Measurements from ENCODE around the gene RHPN2. TPM values are rescaled to one million over a fixed set of nuclear protein-coding genes. Genes with fewer than 3 reads are reported as not detected.
"Not testable (repeated sequence)": the region's sequence is repeated elsewhere in the genome, so short reads cannot be mapped to it uniquely, and the experiment has no call there.

Gene RHPN2
- total and polyA plus RNA-seq, 5 donors, result 1.6 to 3.1 (median 1.8) TPM

DNA sequence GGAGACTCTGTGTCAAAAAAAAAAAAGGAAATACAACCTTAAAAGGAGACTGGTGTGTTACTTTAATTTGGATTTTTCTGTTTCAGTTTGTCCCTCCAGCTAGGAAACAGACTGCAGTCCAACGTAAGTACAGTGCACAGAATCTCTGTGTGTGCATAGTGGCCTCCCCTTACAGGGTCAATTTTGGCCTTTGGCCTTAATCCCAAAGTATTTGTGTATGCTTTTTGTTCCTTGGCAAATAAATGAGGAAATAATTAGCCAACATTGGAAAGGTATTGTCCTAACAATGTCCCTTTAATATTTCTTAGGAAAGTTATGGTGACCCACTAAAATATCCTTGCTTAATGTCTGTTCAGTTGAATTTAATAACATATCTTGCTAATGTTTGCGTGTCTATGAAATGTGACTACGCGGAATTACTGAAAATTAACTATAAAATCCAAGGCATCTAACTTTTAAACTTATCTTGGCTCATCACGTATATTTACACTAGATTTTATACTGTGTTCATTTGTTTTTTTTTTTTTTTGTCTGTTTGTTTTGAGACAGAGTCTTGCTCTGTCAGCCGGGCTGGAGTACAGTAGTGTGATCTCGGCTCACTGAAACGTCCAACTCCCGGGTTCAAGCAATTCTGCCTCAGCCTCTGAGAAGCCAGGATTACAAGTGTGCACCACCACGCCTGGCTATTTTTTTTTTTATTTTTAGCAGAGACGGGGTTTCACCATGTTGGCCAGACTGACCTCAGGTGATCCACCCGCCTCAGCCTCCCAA, 39.0 kb downstream of the RHPN2 start:
- ATAC-seq; DNase-seq; H3K9me3 ChIP-seq (ENCODE audit: control insufficient read depth, low read length); intact Hi-C loops (cut with DNase I); H3K27ac ChIP-seq (ENCODE audit: low read length); H3K27me3 ChIP-seq (ENCODE audit: control insufficient read depth, insufficient read depth); H3K4me1 ChIP-seq (ENCODE audit: control insufficient read depth, insufficient read depth, low read length); H3K4me3 ChIP-seq (ENCODE audit: low read length): not testable (repeated sequence)
- WGBS, result 93% methylated on average over 12 of the region's 12 CpGs

DNA sequence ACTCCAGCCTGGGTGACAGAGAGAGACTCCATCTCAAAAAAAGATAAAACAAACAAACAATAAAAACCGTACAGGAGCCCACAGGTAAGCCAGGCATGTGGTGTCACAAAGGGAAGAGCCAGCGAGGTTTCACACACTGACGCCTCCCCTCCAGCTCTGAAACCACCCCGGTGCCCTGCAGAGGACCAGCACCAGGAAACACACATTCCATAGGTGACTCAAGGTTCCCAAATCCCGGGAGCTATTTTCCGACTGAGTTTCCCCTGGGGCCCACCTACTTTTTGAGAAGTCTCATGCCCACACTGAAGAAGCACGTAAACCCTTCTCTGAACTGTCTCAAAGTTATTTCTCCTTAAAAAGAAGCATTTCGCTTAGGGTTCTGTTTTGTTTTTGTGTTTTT, 40.3 kb downstream of the RHPN2 start:
- DNase-seq, result no peak
- intact Hi-C loops (cut with DNase I), result no loop called here
- Histone ChIP-seq H3K4me3 (ENCODE audit: low read length) (no peak overlapping the region), H3K27me3 (ENCODE audit: control insufficient read depth, insufficient read depth) (no peaks in the 10 kb centered on the region), H3K27ac (ENCODE audit: low read length) (no peak overlapping the region), H3K4me1 (ENCODE audit: control insufficient read depth, insufficient read depth, low read length) (no peaks in the 10 kb centered on the region), H3K9me3 (ENCODE audit: control insufficient read depth, low read length) (no peaks in the 10 kb centered on the region)
- ATAC-seq, result no peak
- 87% methylated on average over 8 of the region's 8 CpGs for WGBS

DNA sequence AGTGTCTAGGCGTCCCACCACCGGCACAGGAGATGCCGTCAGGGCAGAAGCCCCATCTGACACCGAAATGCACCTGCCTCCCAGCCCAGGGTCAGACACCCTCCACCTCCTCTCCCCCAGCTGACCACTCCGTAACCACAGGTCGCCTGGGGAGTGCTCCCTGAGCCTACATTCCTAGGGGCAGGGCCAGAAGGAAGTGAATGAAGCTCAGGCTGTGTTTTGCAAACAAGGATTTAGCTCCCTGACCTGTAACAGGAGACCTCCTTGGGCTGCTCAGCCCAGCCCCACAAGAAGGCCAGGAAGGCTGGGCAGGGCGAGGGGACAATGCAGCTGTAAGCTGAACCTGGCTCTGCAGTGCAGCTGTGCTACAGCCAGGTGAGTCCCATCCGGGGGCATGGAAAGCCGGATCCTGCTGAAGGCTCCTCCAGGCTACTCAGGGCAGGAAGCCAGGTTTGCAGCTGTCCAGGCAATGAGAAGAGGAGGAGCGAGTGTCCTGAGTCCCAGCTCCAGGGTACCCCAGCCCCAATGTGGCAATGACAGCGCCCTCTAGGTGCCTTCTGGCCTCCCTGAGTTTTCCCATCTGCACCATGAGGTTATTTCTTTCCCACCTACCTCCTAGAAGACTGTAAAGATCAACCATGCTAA, 42.1 kb downstream of the RHPN2 start:
- ATAC-seq (no peak), DNase-seq (no peak)
- intact Hi-C loops (cut with DNase I), result no loop called here
- WGBS, result 66% methylated on average over 11 of the region's 11 CpGs
- no peak overlapping the region for H3K27ac ChIP-seq (ENCODE audit: low read length)
- no peak overlapping the region for H3K4me3 ChIP-seq (ENCODE audit: low read length)
- no peaks in the 10 kb centered on the region for H3K4me1 ChIP-seq (ENCODE audit: control insufficient read depth, insufficient read depth, low read length)
- no peaks in the 10 kb centered on the region for H3K27me3 ChIP-seq (ENCODE audit: control insufficient read depth, insufficient read depth)
- H3K9me3 ChIP-seq (ENCODE audit: control insufficient read depth, low read length), result no peaks in the 10 kb centered on the region

DNA sequence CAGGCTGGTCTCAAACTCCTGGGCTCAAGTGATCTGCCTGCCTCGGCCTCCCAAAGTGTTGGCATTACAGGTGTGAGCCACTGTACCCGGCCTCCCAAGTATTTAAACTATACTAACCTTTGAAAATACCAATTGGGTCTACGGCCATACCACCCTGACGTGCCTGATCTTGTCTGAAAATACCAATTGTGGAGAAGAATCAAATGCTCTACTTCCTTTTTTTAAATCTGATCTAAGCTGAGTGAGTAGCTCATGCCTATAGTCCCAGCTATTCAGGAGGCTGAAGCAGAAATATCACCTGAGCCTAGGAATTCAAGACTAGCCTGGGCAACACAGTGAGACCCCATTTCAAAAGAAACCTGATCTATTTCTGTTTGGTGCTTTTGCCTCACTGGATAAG, 53.8 kb downstream of the RHPN2 start:
- ATAC-seq; DNase-seq; H3K9me3 ChIP-seq (ENCODE audit: control insufficient read depth, low read length); H3K4me1 ChIP-seq (ENCODE audit: control insufficient read depth, insufficient read depth, low read length); H3K27ac ChIP-seq (ENCODE audit: low read length); H3K27me3 ChIP-seq (ENCODE audit: control insufficient read depth, insufficient read depth); intact Hi-C loops (cut with DNase I); H3K4me3 ChIP-seq (ENCODE audit: low read length): not testable (repeated sequence)
- 91% methylated on average over 4 of the region's 4 CpGs for WGBS

DNA sequence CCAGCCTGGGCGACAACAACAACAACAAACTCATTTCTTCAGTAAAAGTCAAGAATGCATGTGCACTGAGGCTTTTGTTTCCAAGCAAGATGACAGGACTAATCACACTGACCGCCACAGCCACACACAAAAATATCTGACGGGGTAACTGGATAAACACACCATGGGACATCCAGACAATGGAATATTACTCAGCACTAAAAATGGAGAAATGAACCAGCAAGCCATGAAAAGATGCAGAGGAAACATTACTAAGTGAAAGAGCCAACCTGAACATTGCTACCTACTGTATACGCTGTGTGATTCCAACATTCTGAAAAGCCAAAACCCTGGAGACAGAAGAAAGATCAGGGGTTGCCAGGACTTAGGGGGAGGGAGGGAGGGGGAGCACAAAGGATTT, 56.0 kb downstream of the RHPN2 start:
- H3K9me3 ChIP-seq (ENCODE audit: control insufficient read depth, low read length), result no peaks in the 10 kb centered on the region
- H3K4me1 ChIP-seq (ENCODE audit: control insufficient read depth, insufficient read depth, low read length), result no peaks in the 10 kb centered on the region
- intact Hi-C loops (cut with DNase I), result no loop called here
- H3K27ac ChIP-seq (ENCODE audit: low read length), result no peak overlapping the region
- DNase-seq (no peak), ATAC-seq (no peak)
- WGBS, result 93% methylated on average over 4 of the region's 4 CpGs
- H3K4me3 ChIP-seq (ENCODE audit: low read length), result no peak overlapping the region
- no peaks in the 10 kb centered on the region for H3K27me3 ChIP-seq (ENCODE audit: control insufficient read depth, insufficient read depth)

DNA sequence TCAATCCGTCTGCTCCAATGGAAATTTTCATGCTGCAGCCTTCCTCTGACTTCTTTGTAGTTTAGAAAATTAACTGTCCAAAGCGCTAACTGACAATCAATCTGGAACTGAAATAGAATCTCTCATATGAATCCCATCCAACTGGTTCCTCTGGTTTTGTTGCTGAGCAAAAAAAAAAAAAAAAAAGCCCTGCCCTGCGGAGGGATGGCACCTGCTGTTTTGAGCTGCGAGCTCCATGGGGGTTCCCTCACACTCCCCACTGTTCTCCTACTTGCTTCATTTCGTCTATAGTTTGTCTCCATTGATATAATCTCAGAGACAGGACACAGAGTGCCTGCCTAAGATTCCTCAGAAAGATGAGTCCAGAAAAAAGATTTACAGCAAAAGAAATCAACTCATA, 59.2 kb downstream of the RHPN2 start:
- ATAC-seq (no peak), DNase-seq (no peak)
- H3K9me3 ChIP-seq (ENCODE audit: control insufficient read depth, low read length), result no peaks in the 10 kb centered on the region
- 80% methylated on average over 5 of the region's 5 CpGs for WGBS
- intact Hi-C loops (cut with DNase I), result no loop called here
- H3K4me1 ChIP-seq (ENCODE audit: control insufficient read depth, insufficient read depth, low read length), result no peaks in the 10 kb centered on the region
- H3K27ac ChIP-seq (ENCODE audit: low read length), result no peak overlapping the region
- H3K27me3 ChIP-seq (ENCODE audit: control insufficient read depth, insufficient read depth), result no peaks in the 10 kb centered on the region
- no peak overlapping the region for H3K4me3 ChIP-seq (ENCODE audit: low read length)

DNA sequence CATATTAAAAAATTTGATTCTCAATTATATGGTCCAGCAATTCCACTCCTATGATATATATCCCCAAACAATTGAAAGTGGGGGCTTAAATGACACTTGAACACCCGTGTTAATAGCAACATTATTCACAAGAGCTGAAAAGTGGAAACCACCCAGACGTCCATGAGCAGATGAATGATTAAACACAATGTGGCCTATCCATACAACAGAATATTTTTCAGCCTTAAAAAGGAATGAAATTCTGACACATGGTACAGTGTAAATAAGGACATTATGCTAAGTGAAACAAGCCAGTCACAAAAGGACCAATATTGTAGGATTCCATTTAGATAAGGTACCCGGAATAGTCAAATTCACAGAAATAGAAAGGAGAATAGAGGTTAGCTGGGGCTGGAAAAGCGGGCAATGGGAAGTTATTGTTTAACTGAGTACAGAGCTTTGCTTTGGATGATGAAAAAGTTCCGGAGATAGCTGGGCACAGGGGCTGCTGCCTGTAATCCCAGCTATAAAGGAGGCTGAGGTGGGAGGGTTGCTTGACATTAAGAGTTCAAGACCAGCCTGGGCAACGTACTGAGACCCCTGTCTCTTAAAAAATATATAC, 61.2 kb downstream of the RHPN2 start:
- H3K9me3 ChIP-seq (ENCODE audit: control insufficient read depth, low read length); intact Hi-C loops (cut with DNase I); H3K27ac ChIP-seq (ENCODE audit: low read length); DNase-seq; H3K4me1 ChIP-seq (ENCODE audit: control insufficient read depth, insufficient read depth, low read length); ATAC-seq; H3K4me3 ChIP-seq (ENCODE audit: low read length); H3K27me3 ChIP-seq (ENCODE audit: control insufficient read depth, insufficient read depth): not testable (repeated sequence)
- 70% methylated on average over 6 of the region's 6 CpGs for WGBS

DNA sequence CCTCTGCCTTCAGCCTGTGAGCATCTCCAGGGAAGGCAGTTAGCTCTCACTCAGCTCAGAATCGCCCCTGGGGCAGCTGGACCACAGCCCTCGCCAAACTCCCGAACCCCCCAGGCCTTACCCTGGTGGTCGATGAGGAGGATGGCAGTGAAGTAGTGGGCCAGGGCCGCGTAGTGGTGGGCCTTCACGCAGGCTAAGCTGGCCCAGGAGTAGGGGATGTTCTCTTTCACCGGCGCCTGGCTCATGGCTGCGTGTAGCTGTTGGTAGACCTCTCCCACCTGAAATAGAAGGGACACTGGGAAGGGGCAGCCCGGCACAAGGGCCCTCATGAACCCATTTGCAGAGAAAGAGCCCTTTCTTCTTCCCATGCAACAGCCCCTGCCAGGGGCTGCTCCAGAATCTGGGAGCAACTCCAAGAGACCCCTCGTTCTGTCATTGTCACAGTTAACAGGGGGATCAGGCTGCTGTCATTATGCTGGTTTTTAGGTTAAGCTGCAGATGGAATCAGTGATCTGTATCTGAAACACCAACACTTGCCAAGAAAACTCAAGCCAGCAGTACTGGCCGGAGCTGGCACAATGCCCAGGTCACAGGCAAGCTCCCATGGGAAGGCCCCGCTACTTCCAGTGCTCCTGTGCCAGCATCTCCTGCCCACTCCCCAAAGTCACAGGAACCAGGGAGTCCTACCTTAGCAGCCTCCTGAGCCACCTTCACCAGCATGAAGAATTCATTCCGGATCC, 62.4 kb downstream of the RHPN2 start:
- ATAC-seq; H3K4me1 ChIP-seq (ENCODE audit: control insufficient read depth, insufficient read depth, low read length); intact Hi-C loops (cut with DNase I); H3K27ac ChIP-seq (ENCODE audit: low read length); H3K9me3 ChIP-seq (ENCODE audit: control insufficient read depth, low read length); DNase-seq; H3K27me3 ChIP-seq (ENCODE audit: control insufficient read depth, insufficient read depth); H3K4me3 ChIP-seq (ENCODE audit: low read length): not testable (repeated sequence)
- 77% methylated on average over 15 of the region's 15 CpGs for WGBS

DNA sequence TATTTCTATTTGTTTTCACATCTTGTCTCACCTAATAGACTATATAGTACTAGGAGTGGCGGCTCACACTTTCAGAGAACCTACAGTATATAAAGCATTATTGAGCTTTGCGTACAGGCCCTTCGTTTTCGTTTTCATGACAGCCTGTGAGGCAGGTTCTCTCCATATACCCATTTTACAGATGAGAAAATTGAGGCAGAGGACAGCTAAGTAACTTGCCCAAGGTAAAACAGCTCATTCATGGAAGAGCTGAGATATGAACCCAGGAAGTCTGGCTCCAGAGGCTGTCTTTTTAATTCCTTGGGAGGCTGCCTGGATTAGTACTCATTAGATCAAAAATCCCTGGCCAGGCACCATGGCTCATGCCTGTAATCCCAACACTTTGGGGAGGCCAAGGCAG, 63.8 kb downstream of the RHPN2 start:
- WGBS, result 91% methylated on average over 4 of the region's 4 CpGs
- Histone ChIP-seq H3K27me3 (ENCODE audit: control insufficient read depth, insufficient read depth) (no peaks in the 10 kb centered on the region), H3K4me3 (ENCODE audit: low read length) (no peak overlapping the region), H3K4me1 (ENCODE audit: control insufficient read depth, insufficient read depth, low read length) (no peaks in the 10 kb centered on the region), H3K9me3 (ENCODE audit: control insufficient read depth, low read length) (no peaks in the 10 kb centered on the region), H3K27ac (ENCODE audit: low read length) (no peak overlapping the region)
- ATAC-seq (no peak), DNase-seq (no peak)
- intact Hi-C loops (cut with DNase I), result no loop called here

DNA sequence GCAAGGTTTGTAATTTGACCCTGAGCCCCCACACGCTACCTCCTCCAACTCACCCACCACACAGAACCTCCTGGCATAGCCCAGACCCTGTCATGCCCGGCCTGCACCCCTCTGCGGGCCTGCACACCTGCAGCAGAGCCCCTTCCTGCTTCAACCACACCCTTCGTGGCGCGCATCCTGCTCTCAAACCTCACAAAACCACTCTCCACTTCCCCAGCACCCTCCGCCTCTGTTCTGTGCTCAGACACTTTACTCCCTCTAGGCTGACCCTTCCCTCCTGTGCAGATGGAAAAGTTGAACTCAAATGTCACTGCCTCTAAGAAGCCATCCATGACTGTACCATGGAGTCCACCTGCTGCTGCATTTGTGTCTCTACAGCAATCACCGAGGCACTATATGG, 64.2 kb downstream of the RHPN2 start:
- no peaks in the 10 kb centered on the region for H3K9me3 ChIP-seq (ENCODE audit: control insufficient read depth, low read length)
- no peak overlapping the region for H3K4me3 ChIP-seq (ENCODE audit: low read length)
- DNase-seq (no peak), ATAC-seq (no peak)
- 84% methylated on average over 8 of the region's 8 CpGs for WGBS
- no peaks in the 10 kb centered on the region for H3K4me1 ChIP-seq (ENCODE audit: control insufficient read depth, insufficient read depth, low read length)
- no peak overlapping the region for H3K27ac ChIP-seq (ENCODE audit: low read length)
- intact Hi-C loops (cut with DNase I), result no loop called here
- no peaks in the 10 kb centered on the region for H3K27me3 ChIP-seq (ENCODE audit: control insufficient read depth, insufficient read depth)

DNA sequence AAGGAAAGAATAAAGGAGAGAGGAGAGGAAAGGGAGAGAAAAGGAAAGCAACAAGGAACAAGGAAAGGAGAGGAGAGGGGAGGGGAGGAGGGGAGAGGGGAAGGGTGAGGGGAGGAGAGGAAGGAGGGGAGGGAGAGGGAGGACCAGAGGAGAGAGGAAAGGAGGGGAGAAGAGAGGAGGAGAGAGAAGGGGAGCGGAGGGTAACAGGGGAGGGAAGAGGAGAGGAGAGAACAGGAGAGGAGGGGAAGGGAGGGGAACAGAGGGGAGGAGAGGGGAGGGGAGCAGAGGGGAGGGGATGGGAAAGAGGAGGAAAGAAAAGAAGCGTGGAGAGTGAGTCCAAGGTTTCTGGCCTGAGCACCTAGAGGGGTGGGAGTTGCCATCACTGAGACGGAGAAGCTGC, 66.0 kb downstream of the RHPN2 start:
- Histone ChIP-seq H3K4me1 (ENCODE audit: control insufficient read depth, insufficient read depth, low read length) (no peaks in the 10 kb centered on the region), H3K9me3 (ENCODE audit: control insufficient read depth, low read length) (no peaks in the 10 kb centered on the region), H3K4me3 (ENCODE audit: low read length) (no peak overlapping the region), H3K27me3 (ENCODE audit: control insufficient read depth, insufficient read depth) (no peaks in the 10 kb centered on the region), H3K27ac (ENCODE audit: low read length) (no peak overlapping the region)
- whole genome bisulfite sequencing, result 76% methylated on average over 3 of the region's 3 CpGs
- no peak for ATAC-seq
- intact Hi-C loops (cut with DNase I), result no loop called here
- no peak for DNase-seq

Data from right cardiac atrium (tissue), 5 donors.